Measurements from ENCODE around the gene DDAH1. TPM values are rescaled to one million over a fixed set of nuclear protein-coding genes. Genes with fewer than 3 reads are reported as not detected.
A peak's percentile ranks its signal among the peaks of the same experiment; 100 is the strongest.

The DDAH1 gene
- total and polyA plus RNA-seq, 2 of the 4 experiments (the other 2 are of a cell fraction) = 78.0 to 94.5 TPM

GRCh38 chr1:85460555-85461088 is 4.3 kb downstream of the DDAH1 start (continued):
- TF ChIP-seq USF2 (IDR thresholded peaks at IDR 0.05; ENCODE audit: low read depth, low read length) = no peak
- TF ChIP-seq RFX5 (IDR thresholded peaks at IDR 0.05; ENCODE audit: low read depth, low read length) = no peak
- no peak for TF ChIP-seq SMC3 (IDR thresholded peaks at IDR 0.05; ENCODE audit: low read depth, low read length)
- no peak for TF ChIP-seq NFE2L2 (IDR thresholded peaks at IDR 0.05; ENCODE audit: low read depth, low read length)

GRCh38 chr1:85459290-85459689 is 5.7 kb downstream of the DDAH1 start:
- dilution Hi-C loops (cut with HindIII; ENCODE audit: low sequenced_read_pairs, unreplicated experiment) (no loop called here), in situ Hi-C loops (cut with MboI; ENCODE audit: low sequenced_read_pairs) (no loop called here), intact Hi-C loops (cut with micrococcal nuclease) (loop anchor here (5.0 kb wide), 1 partner anchor 42 kb away; no protein-coding TSS in a partner anchor)
- Histone ChIP-seq H2BK20ac (ENCODE audit: low read depth, low read length) (no peak overlapping the region; the same call in 1 of the 2 replicates), H2AK5ac (ENCODE audit: low read depth, low read length) (no peak overlapping the region), H3K18ac (ENCODE audit: low read depth, low read length) (no peak overlapping the region), H3K4me2 (ENCODE audit: low read depth, low read length) (no peak overlapping the region), H3K4ac (ENCODE audit: low read depth, low read length) (no peak overlapping the region), H4K20me1 (ENCODE audit: insufficient read depth, low read length) (peaks cover 3% of the 10 kb centered on the region; the same call in 1 of the 2 replicates), H3K79me1 (ENCODE audit: low read depth in 1 of 2, low read length in 2 of 2) (peaks cover 35 to 80% of the 10 kb centered on the region in 2 experiments), H4K5ac (ENCODE audit: low read depth, low read length) (no peak overlapping the region), H3K23ac (ENCODE audit: low read depth, low read length) (no peak overlapping the region), H4K8ac (ENCODE audit: low read depth in 2 of 2, low read length in 2 of 2) (peak overlapping the region in 1 of 2 experiments; percentile 24; a peak in 1 of 4 replicates), H3K4me1 (ENCODE audit: control insufficient read depth, insufficient read depth, low read length) (peaks cover 6% of the 10 kb centered on the region), H2BK5ac (ENCODE audit: low read depth, low read length, poor library complexity, severe bottlenecking) (no peak overlapping the region), H2BK15ac (ENCODE audit: low read depth, low read length) (no peak overlapping the region), H3K4me3 (ENCODE audit: insufficient read depth, low read depth, low read length) (no peak overlapping the region), H3K9me3 (ENCODE audit: control insufficient read depth, insufficient read depth, low read length) (no peaks in the 10 kb centered on the region), H2AK9ac (replicated peaks; ENCODE audit: low read depth, low read length, poor library complexity) (no peak overlapping the region), H3K27ac (ENCODE audit: insufficient read depth, low read length) (no peak overlapping the region), H3K9me1 (ENCODE audit: insufficient read depth, low read length) (peaks cover 9% of the 10 kb centered on the region), H2AFZ (replicated peaks; ENCODE audit: low read length, poor library complexity) (no peak overlapping the region), H3K14ac (replicated peaks; ENCODE audit: low read depth, low read length) (peak overlapping the region; percentile 39; the same call in 1 of the 2 replicates), H3K36me3 (ENCODE audit: control insufficient read depth, insufficient read depth, low read length) (no peaks in the 10 kb centered on the region; the same call in 1 of the 2 replicates), H3K9ac (ENCODE audit: low read depth, low read length) (no peak overlapping the region), H4K91ac (ENCODE audit: insufficient read depth, low read depth, low read length) (no peak overlapping the region), H3K27me3 (ENCODE audit: control insufficient read depth, insufficient read depth, low read length) (no peaks in the 10 kb centered on the region), H3K56ac (ENCODE audit: extremely low read depth, insufficient read depth, low read length) (no peak overlapping the region), H2BK120ac (ENCODE audit: low read depth, low read length) (no peak overlapping the region)
- DNase-seq = no peak
- no CpG with 5 or more reads among the region's 2 CpGs for WGBS, 2 experiments (ENCODE audit: extremely low coverage in 2 of 2, insufficient read length in 1 of 2)
- ChIA-PET CTCF (no interaction called here), POLR2A (ENCODE audit: unreplicated experiment) (no interaction called here)
- BruUV-seq (replicated peaks) = no TSS peak
- no peak for ATAC-seq (ENCODE audit: low read depth)
- no peak for TF ChIP-seq MXI1 (IDR thresholded peaks at IDR 0.05; ENCODE audit: borderline replicate concordance, low read depth, low read length)
- no peak for TF ChIP-seq CEBPB (IDR thresholded peaks at IDR 0.05; ENCODE audit: low read depth, low read length)
- no peak for TF ChIP-seq SMC3 (IDR thresholded peaks at IDR 0.05; ENCODE audit: low read depth, low read length)
- TF ChIP-seq, protein P1, sequence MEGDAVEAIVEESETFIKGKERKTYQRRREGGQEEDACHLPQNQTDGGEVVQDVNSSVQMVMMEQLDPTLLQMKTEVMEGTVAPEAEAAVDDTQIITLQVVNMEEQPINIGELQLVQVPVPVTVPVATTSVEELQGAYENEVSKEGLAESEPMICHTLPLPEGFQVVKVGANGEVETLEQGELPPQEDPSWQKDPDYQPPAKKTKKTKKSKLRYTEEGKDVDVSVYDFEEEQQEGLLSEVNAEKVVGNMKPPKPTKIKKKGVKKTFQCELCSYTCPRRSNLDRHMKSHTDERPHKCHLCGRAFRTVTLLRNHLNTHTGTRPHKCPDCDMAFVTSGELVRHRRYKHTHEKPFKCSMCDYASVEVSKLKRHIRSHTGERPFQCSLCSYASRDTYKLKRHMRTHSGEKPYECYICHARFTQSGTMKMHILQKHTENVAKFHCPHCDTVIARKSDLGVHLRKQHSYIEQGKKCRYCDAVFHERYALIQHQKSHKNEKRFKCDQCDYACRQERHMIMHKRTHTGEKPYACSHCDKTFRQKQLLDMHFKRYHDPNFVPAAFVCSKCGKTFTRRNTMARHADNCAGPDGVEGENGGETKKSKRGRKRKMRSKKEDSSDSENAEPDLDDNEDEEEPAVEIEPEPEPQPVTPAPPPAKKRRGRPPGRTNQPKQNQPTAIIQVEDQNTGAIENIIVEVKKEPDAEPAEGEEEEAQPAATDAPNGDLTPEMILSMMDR (conservative IDR thresholded peaks at IDR 0.05; ENCODE audit: low read depth, low read length) = no peak
- no peak for TF ChIP-seq RFX5 (IDR thresholded peaks at IDR 0.05; ENCODE audit: low read depth, low read length)
- no peak for TF ChIP-seq MAFK (IDR thresholded peaks at IDR 0.05; ENCODE audit: low read depth, low read length)
- no peak for TF ChIP-seq USF2 (IDR thresholded peaks at IDR 0.05; ENCODE audit: low read depth, low read length)
- TF ChIP-seq RAD21 (IDR thresholded peaks at IDR 0.05; ENCODE audit: low read length) = no peak
- no peak for TF ChIP-seq FOS (IDR thresholded peaks at IDR 0.05; ENCODE audit: low read depth, low read length)
- no peak for TF ChIP-seq POLR2A (IDR thresholded peaks at IDR 0.05; ENCODE audit: low read depth, low read length)
- TF ChIP-seq BHLHE40 (IDR thresholded peaks at IDR 0.05; ENCODE audit: low read depth, low read length) = no peak
- TF ChIP-seq RCOR1 (IDR thresholded peaks at IDR 0.05; ENCODE audit: insufficient replicate concordance, low read length) = no peak
- TF ChIP-seq CHD1 (IDR thresholded peaks at IDR 0.05; ENCODE audit: low read depth, low read length) = no peak
